ENCODE results near the gene EML4. TPM values are rescaled to one million over a fixed set of nuclear protein-coding genes. Genes with fewer than 3 reads are reported as not detected.

The EML4 gene
- total and polyA plus RNA-seq, 2 of the 13 experiments (the other 11 are each of a cell fraction or from before 2014, with no cell fraction given): 243 to 476 TPM

DNA sequence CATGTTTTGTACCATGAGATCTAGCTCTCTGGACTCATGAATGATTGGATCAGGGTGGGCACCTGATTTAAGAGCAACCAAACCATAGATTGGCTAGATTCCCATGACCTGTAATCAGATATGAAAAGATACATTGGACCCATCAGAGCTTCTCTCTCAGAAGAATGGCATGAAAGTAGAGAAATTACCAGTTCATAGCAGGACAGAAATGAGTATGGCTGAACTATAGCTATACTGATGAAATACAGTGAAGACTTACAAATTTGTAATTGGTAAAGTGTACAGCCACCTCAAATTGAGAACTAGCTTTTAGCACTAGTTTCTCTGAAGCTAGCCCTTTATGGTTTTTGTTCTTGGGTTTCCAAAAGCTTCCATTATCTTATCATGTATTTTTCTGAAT, 19.0 kb upstream of the EML4 start:
- ChIA-PET POLR2A (interaction anchor here (1.2 to 1.4 kb wide), 3 partner anchors 8 to 18 kb away, joined by 4 to 7 read pairs (median 6); no protein-coding TSS in a partner anchor), CTCF (ENCODE audit: low intra/inter-chr PET ratio, low total read pairs) (no interaction called here)
- Histone ChIP-seq H3K4me1 (ENCODE audit: insufficient read depth, low read length) (peaks cover 47% of the 10 kb centered on the region), H3K27me3 (ENCODE audit: control insufficient read depth in 1 of 2, insufficient read depth in 2 of 2, low read length in 2 of 2) (no peaks in the 10 kb centered on the region), H4K20me1 (ENCODE audit: insufficient read depth, low read length) (no peaks in the 10 kb centered on the region), H2AFZ (ENCODE audit: low read length) (no peak overlapping the region), H3K36me3 (replicated peaks in 1 of 2; ENCODE audit: control insufficient read depth in 1 of 2, insufficient read depth in 2 of 2, low read length in 2 of 2) (no peaks in the 10 kb centered on the region), H3K9me3 (ENCODE audit: low read length) (no peaks in the 10 kb centered on the region), H3K9ac (ENCODE audit: insufficient read depth, low read depth, low read length) (no peak overlapping the region), H3K4me3 (replicated peaks in 1 of 3; ENCODE audit: insufficient read depth in 1 of 3, low read depth in 2 of 3, low read length in 3 of 3) (no peak overlapping the region), H3K4me2 (ENCODE audit: low read depth, low read length) (no peak overlapping the region), H3K27ac (ENCODE audit: extremely low read length, insufficient read depth, low read length) (no peak overlapping the region), H3K79me2 (ENCODE audit: insufficient read depth, low read length) (peaks cover 3% of the 10 kb centered on the region)
- intact Hi-C loops (cut with micrococcal nuclease; ENCODE audit: unreplicated experiment): loop anchor here (2.0 kb wide), 1 partner anchor 15 kb away; no protein-coding TSS in a partner anchor
- BruUV-seq (replicated peaks): no TSS peak
- TF ChIP-seq ZNF441 (CRISPR knock-in tag; IDR thresholded peaks at IDR 0.05; ENCODE audit: borderline replicate concordance): no peak
- TF ChIP-seq ZNF598 (CRISPR knock-in tag; IDR thresholded peaks at IDR 0.05; ENCODE audit: borderline replicate concordance): no peak
- TF ChIP-seq NR2C2 (CRISPR knock-in tag; IDR thresholded peaks at IDR 0.05; ENCODE audit: borderline replicate concordance): no peak
- TF ChIP-seq, protein P1, sequence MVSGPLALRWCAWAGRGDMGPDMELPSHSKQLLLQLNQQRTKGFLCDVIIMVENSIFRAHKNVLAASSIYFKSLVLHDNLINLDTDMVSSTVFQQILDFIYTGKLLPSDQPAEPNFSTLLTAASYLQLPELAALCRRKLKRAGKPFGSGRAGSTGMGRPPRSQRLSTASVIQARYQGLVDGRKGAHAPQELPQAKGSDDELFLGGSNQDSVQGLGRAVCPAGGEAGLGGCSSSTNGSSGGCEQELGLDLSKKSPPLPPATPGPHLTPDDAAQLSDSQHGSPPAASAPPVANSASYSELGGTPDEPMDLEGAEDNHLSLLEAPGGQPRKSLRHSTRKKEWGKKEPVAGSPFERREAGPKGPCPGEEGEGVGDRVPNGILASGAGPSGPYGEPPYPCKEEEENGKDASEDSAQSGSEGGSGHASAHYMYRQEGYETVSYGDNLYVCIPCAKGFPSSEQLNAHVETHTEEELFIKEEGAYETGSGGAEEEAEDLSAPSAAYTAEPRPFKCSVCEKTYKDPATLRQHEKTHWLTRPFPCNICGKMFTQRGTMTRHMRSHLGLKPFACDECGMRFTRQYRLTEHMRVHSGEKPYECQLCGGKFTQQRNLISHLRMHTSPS (CRISPR knock-in tag; IDR thresholded peaks at IDR 0.05; ENCODE audit: low read depth): no peak
- TF ChIP-seq ZNF589 (CRISPR knock-in tag; conservative IDR thresholded peaks at IDR 0.05): no peak
- no peak for TF ChIP-seq ZNF142 (CRISPR knock-in tag; IDR thresholded peaks at IDR 0.05)
- no peak for TF ChIP-seq RBM22 (optimal IDR thresholded peaks at IDR 0.05; ENCODE audit: low read length)
- TF ChIP-seq ZHX1 (CRISPR knock-in tag; IDR thresholded peaks at IDR 0.05; ENCODE audit: low read depth): no peak
- TF ChIP-seq ZBTB3 (CRISPR knock-in tag; IDR thresholded peaks at IDR 0.05; ENCODE audit: borderline replicate concordance, low read depth): no peak
- no peak for TF ChIP-seq ZNF549 (CRISPR knock-in tag; IDR thresholded peaks at IDR 0.05)
- TF ChIP-seq ZNF350 (CRISPR knock-in tag; IDR thresholded peaks at IDR 0.05; ENCODE audit: borderline replicate concordance, low read depth): no peak
- no peak for TF ChIP-seq RFX3 (CRISPR knock-in tag; IDR thresholded peaks at IDR 0.05)
- in situ Hi-C loops (cut with HindIII; ENCODE audit: extremely low pct_ligation_motif_present, low pct_unique_long_range_greater_than_20kb): no loop called here
- no peak for DNase-seq (ENCODE audit: low spot score)
- no peak for ATAC-seq
- FAIRE-seq: peak; percentile 21

Measured in HepG2 (cell line).